HEK293 (cell line): ENCODE data around the gene ZNF215.

ENCODE experiments used
- CTCF ChIP-seq: fragments of 450-650 bp; formaldehyde crosslinking; IDR thresholded peaks from 2 replicates; pipeline ENCODE4 v1.5.1; 2016; ENCODE audit warnings: missing biosample characterization, missing genetic modification characterization
- OVOL3 ChIP-seq: fragments of 450-650 bp; formaldehyde crosslinking; IDR thresholded peaks from 2 replicates; pipeline ENCODE4 v1.5.1; 2016; ENCODE audit warnings: missing biosample characterization, missing genetic modification characterization
- ZFHX2 ChIP-seq: fragments of 450-650 bp; formaldehyde crosslinking; conservative IDR thresholded peaks from 2 replicates; pipeline ENCODE4 v1.5.1; 2016; ENCODE audit warnings: missing biosample characterization, missing genetic modification characterization
- ZNF2 ChIP-seq: fragments of 450-650 bp; formaldehyde crosslinking; IDR thresholded peaks from 2 replicates; pipeline ENCODE4 v1.5.1; 2016; ENCODE audit warnings: missing biosample characterization, missing genetic modification characterization
- ZNF26 ChIP-seq: fragments of 450-650 bp; formaldehyde crosslinking; IDR thresholded peaks from 2 replicates; pipeline ENCODE4 v1.5.1; 2016; ENCODE audit warnings: missing biosample characterization, missing genetic modification characterization
- ZNF626 ChIP-seq: fragments of 450-650 bp; sonication (Bioruptor Pico); formaldehyde crosslinking; IDR thresholded peaks from 2 replicates; pipeline ENCODE4 v1.5.1; 2018; ENCODE audit warnings: missing biosample characterization, missing genetic modification characterization, inconsistent platforms
- TF ChIP-seq, protein P1 (sequence below): fragments of 450-650 bp; formaldehyde crosslinking; IDR thresholded peaks from 2 replicates; pipeline ENCODE4 v1.5.1; 2016; ENCODE audit warnings: missing biosample characterization, missing genetic modification characterization

DNA sequence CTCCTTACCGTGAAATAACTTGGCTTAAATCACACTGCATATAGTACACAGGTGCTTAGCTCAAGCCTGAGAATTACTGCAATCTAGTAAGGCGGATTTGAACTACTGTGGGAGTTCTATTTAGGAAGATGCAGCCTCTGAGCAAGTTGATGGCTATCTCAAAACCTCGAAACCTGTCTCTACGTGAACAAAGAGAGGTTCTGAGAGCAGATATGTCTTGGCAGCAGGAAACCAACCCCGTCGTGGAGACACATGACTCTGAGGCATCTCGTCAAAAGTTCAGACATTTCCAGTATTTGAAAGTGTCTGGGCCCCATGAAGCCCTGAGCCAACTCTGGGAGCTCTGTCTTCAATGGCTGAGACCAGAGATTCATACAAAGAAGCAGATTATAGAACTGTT, 5.9 kb downstream of the ZNF215 start:
- TF ChIP-seq, protein P1, sequence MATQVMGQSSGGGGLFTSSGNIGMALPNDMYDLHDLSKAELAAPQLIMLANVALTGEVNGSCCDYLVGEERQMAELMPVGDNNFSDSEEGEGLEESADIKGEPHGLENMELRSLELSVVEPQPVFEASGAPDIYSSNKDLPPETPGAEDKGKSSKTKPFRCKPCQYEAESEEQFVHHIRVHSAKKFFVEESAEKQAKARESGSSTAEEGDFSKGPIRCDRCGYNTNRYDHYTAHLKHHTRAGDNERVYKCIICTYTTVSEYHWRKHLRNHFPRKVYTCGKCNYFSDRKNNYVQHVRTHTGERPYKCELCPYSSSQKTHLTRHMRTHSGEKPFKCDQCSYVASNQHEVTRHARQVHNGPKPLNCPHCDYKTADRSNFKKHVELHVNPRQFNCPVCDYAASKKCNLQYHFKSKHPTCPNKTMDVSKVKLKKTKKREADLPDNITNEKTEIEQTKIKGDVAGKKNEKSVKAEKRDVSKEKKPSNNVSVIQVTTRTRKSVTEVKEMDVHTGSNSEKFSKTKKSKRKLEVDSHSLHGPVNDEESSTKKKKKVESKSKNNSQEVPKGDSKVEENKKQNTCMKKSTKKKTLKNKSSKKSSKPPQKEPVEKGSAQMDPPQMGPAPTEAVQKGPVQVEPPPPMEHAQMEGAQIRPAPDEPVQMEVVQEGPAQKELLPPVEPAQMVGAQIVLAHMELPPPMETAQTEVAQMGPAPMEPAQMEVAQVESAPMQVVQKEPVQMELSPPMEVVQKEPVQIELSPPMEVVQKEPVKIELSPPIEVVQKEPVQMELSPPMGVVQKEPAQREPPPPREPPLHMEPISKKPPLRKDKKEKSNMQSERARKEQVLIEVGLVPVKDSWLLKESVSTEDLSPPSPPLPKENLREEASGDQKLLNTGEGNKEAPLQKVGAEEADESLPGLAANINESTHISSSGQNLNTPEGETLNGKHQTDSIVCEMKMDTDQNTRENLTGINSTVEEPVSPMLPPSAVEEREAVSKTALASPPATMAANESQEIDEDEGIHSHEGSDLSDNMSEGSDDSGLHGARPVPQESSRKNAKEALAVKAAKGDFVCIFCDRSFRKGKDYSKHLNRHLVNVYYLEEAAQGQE (tag by site-specific recombination): no peak
- no peak for TF ChIP-seq ZFHX2 (tag by site-specific recombination)
- TF ChIP-seq CTCF: no peak
- TF ChIP-seq ZNF2: no peak
- TF ChIP-seq ZNF626 (tag by site-specific recombination): no peak
- TF ChIP-seq ZNF26: no peak
- no peak for TF ChIP-seq OVOL3
